ENCODE measurements around the gene PRKCD. TPM values are rescaled to one million over a fixed set of nuclear protein-coding genes. Genes with fewer than 3 reads are reported as not detected.

PRKCD gene
- total RNA-seq, 1 experiment from 2014 or later: 19.2 TPM

GRCh38 chr3:53144446-53144845 is 16.6 kb upstream of the PRKCD start (continued):
- no peak for TF ChIP-seq PRDM15 (CRISPR knock-in tag; IDR thresholded peaks at IDR 0.05)
- no peak for TF ChIP-seq ELF4 (CRISPR knock-in tag; IDR thresholded peaks at IDR 0.05; ENCODE audit: low read depth)
- no peak for TF ChIP-seq CDX4 (CRISPR knock-in tag; IDR thresholded peaks at IDR 0.05; ENCODE audit: borderline replicate concordance)
- TF ChIP-seq ZNF263 (CRISPR knock-in tag; IDR thresholded peaks at IDR 0.05; ENCODE audit: low read depth): no peak
- TF ChIP-seq HMGXB4 (CRISPR knock-in tag; IDR thresholded peaks at IDR 0.05): no peak

- DNase-seq (ENCODE audit: low spot score) (no peak), ATAC-seq (no peak)
- Mint-ChIP-seq H3K4me1 (peaks cover 6% of the 10 kb centered on the region; the same call in 1 of the 2 replicates), H3K27me3 (ENCODE audit: low read depth) (no peaks in the 10 kb centered on the region), H3K4me3 (no peak overlapping the region), H3K9me3 (no peaks in the 10 kb centered on the region), H3K27ac (no peak overlapping the region), H3K36me3 (no peaks in the 10 kb centered on the region)
- ChIA-PET POLR2A (no interaction called here), CTCF (interaction anchor here (1.3 to 3.5 kb wide), 4 partner anchors 10 to 51 kb away, joined by 3 to 9 read pairs (median 6); no protein-coding TSS in a partner anchor)
- no peak for TF ChIP-seq E2F1 (CRISPR knock-in tag; IDR thresholded peaks at IDR 0.05)
- TF ChIP-seq STAT6 (CRISPR knock-in tag; conservative IDR thresholded peaks at IDR 0.05; ENCODE audit: low read depth): no peak
- TF ChIP-seq MYBL2 (CRISPR knock-in tag; IDR thresholded peaks at IDR 0.05): no peak
- no peak for TF ChIP-seq ZNF219 (CRISPR knock-in tag; IDR thresholded peaks at IDR 0.05; ENCODE audit: borderline replicate concordance)
- TF ChIP-seq NR3C1 (CRISPR knock-in tag; conservative IDR thresholded peaks at IDR 0.05; ENCODE audit: low read depth): no peak
- TF ChIP-seq SP1 (CRISPR knock-in tag; conservative IDR thresholded peaks at IDR 0.05): no peak
- TF ChIP-seq AFF4 (CRISPR knock-in tag; IDR thresholded peaks at IDR 0.05; ENCODE audit: borderline replicate concordance): no peak
- TF ChIP-seq GTF2I (CRISPR knock-in tag; conservative IDR thresholded peaks at IDR 0.05): no peak
- no peak for TF ChIP-seq KAT7 (CRISPR knock-in tag; IDR thresholded peaks at IDR 0.05; ENCODE audit: borderline replicate concordance)
- no peak for TF ChIP-seq CREM (CRISPR knock-in tag; IDR thresholded peaks at IDR 0.05)
- TF ChIP-seq AR (CRISPR knock-in tag; IDR thresholded peaks at IDR 0.05): no peak
These were observed 15.9 kb upstream of the PRKCD start for GRCh38 chr3:53144862-53145712.
